HG03575 (cell line): ENCODE results near the gene CD96.
"Not testable (repeated sequence)": the region's sequence is repeated elsewhere in the genome, so short reads cannot be mapped to it uniquely, and the experiment has no call there.

Experiments used
- ATAC-seq: cut with Tn5 transposase; IDR thresholded peaks from one replicate; pipeline ENCODE4 v1.9.1; 2021; ENCODE audit not compliant: unreplicated experiment, insufficient number of reproducible peaks, low FRiP score; ENCODE audit errors: extremely low read depth

CD96 gene

DNA sequence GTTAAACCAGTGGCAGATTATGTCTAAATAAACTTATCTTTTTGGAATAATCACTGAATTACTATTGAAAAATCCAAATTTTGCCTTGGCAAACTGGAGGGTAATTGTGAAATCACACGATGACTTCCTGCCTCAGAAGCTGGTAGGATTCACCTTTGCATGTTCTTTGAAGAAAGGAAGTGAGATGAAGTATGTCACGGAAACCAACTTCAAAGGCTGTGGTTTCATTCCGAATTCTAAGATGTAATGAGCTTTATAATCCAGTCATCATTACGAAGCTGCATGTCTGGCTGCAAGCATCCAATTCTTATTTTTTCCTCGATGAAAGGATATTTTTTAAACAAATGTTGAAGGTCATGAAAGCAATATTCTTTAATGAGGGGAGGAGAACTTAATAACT lies 68.2 kb downstream of the CD96 start:
- ATAC-seq, result peak; percentile 93

- ATAC-seq, result peak; percentile 12
These were observed 68.6 kb downstream of the CD96 start for GRCh38 chr3:111610612-111611054.

GRCh38 chr3:111613294-111613693 lies 71.3 kb downstream of the CD96 start:
- no peak for ATAC-seq

DNA sequence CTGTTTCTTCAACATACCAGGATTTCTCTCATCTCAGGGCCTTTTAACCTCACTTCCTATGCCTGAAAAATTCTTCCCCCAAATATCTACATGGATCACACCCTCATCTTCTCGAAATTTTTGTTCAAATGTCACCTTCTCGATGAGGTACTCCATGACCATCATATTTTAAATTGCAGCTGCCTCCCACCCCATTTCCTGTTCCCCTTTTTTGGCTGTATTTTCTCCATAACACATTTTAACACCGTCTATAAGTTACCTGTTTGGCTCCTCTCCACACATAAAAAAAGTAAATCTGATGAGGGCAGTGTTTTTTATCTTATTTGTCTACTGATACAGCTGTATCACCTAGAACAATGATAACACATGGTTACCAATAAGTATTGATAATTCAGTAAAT lies 73.9 kb downstream of the CD96 start:
- ATAC-seq, result no peak

GRCh38 chr3:111616417-111617105 lies 74.6 kb downstream of the CD96 start:
- ATAC-seq, result peak; percentile 65

DNA sequence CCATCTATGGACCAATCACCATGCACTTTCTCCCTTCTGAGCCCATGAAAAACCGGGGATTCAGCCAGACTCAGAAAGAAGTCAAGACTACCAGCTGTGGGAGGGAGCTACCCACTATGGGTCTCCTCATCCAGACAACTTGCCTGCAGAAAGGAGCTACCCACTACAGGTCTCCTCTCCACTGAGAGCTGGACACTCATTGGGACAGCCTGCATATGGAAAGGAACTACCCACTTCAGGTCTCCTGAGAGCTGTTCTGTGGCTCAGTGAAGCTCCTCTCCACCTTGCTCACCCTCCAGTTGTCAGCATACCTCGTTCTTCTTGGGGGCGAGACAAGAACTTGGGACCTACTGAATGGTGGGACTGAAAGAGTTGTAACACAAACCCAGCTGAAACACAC lies 75.4 kb downstream of the CD96 start:
- ATAC-seq, result no peak

DNA sequence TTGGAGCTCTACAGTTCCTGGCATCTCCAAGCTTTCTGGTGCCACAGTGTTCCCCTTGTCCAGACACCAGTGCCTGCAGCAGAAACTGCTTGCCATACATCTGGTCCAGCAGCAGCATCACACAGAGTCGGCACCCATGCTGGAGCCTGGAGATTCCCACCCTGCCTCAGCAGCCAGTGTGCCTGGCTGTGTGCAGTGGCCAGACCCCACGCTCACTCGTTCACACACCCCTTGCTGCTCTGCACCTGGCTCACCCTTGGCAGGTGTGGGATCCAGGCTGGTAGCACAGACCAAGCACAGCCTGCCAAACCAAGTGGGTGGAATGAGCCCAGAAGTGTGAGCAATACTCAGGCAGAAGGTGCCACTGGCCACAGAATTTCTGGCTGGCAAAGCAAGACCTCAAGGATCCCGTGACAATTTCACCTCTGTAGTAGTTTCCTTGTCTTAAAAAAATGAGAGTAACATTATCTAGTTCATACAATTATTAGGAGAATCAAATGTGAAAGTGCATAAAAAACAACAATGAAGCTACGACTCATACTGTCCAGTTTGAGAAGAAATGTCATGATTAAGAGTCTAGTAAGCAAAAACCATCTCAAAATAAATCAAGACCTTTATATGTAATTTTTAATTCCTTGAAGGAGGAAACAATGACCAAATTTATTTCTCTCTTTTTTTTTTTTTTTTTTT lies 76.1 kb downstream of the CD96 start:
- no peak for ATAC-seq

- ATAC-seq, result no peak
These were observed 76.9 kb downstream of the CD96 start for GRCh38 chr3:111618945-111619344.

DNA sequence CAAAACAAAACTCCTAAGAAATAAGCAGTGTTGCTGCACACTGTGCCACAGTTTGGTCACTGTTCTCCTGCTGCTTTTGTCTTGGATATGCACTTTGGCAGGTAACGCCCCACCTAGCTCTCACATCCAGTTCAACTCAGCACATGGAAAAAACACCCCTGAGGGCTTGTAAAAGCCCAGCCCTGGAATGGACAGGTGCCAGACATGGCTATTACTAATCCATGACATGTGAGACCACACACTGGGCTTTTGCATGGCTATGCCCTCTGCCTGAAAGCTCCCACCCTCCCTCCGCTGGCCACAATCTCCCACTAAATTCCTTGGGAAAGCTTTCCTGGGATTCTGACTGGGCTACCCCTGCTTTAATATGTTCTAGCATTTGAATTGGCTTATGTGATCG lies 77.8 kb downstream of the CD96 start:
- ATAC-seq, result no peak

DNA sequence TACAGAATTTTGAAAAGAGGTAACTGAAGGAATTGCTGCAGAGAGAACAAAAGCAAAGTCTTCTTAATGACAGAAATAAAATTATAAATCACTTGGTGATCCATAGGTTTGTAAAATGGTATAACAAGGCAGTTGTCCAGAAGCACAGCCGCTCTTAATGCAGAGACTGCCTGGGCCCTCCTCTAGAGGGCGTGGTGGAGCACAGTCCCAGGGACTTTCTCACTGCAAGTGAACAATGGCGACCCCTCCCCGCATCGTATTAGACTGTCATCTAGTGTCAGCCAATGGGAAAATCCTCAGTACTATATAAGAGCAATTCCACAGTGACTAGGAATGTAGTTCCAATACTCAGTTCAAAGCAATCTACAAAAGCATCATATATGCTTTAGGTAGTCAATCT lies 79.5 kb downstream of the CD96 start:
- ATAC-seq, result no peak

- no peak for ATAC-seq
These were observed 85.1 kb downstream of the CD96 start for GRCh38 chr3:111627092-111627491.

DNA sequence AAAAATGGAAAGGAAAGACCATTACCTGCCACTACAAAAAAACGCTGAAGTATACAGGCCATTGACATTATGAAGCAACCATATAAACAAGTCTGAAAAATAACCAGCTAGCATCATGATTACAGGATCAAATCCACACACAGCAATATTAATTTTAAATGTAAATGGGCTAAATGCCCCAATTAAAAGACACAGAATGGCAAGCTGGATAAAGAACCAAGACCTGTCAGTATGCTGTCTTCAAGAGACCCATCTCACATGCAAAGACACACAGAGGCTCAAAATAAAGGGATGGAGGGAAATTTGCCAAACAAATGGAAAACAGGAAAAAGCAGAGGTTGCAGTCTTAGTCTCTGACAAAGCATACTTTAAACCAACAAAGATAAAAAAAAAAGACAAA lies 87.0 kb downstream of the CD96 start:
- ATAC-seq, result not testable (repeated sequence)

- not testable (repeated sequence) for ATAC-seq
These were observed 88.6 kb downstream of the CD96 start for GRCh38 chr3:111630638-111631037.

- no peak for ATAC-seq
These were observed 93.4 kb downstream of the CD96 start for GRCh38 chr3:111635403-111635802.

GRCh38 chr3:111636366-111636885 lies 94.4 kb downstream of the CD96 start:
- no peak for ATAC-seq

GRCh38 chr3:111639316-111639715 lies 97.3 kb downstream of the CD96 start:
- no peak for ATAC-seq

- ATAC-seq, result no peak
These were observed 107.1 kb downstream of the CD96 start for GRCh38 chr3:111648991-111649579.

DNA sequence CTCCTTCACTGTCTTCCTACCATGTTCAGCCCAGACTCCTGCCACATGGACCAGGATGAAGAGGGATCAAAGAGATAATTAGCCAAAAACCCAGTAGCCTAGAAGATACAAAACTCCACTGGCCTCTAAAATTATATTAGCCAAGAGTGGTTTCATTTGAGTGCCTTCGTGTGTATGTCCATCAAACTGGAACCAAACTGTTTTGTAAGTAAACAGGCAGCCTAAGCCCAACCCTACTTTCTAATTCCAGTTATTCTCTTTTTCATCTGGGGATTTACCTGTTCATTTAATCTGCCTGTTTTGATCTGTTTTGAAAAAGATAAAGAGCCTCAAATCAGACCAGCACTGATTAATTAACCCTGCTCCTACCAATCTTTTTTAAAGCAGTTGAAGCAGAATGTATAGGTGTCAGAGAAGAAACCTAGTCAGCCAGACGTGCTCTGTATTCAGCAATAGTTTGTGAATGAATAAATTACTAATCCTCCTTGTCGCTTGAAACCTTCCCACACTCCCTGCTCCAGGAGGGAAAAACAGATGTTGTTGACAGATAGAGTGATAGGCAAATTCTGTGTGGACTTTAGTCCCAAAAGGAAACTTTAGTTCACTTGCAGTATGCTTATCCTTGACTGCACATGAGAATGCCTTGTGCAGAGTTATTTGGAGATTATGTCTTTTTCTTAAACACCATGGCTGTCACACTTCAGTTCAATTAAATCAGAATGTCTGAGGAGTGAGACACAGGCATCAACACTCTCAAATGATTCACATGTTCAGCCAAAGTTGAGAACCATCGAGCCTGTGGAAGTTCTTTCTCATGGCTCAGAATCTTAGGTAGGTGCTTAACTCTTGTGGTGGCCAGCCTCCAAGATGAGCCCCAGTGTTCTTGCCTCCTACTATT lies 108.6 kb downstream of the CD96 start:
- no peak for ATAC-seq

- ATAC-seq, result no peak
These were observed 110.6 kb downstream of the CD96 start for GRCh38 chr3:111652492-111653180.
